DND-41 (cell line): ENCODE measurements around the gene ARF1.
A peak's percentile ranks its signal among the peaks of the same experiment; 100 is the strongest.

ENCODE experiments used
- ATAC-seq: fragments of 200-7000 bp; cut with Tn5 transposase; 3 replicates; pipeline ENCODE4 v1.9.1; 2021; ENCODE audit warnings: low read depth; ENCODE audit not compliant: insufficient read depth
- DNase-seq: peaks from one replicate; pipeline ENCODE4 v3.0.0-alpha.2; 2020
- H2AFZ ChIP-seq: 2 replicates; pipeline ENCODE4 v1.6.0; 2012; ENCODE audit warnings: low read depth, low read length
- H3K27ac ChIP-seq: 2 replicates; pipeline ENCODE4 v1.5.1; 2012; ENCODE audit warnings: low read length, inconsistent platforms
- H3K27me3 ChIP-seq: fragments of 200-600 bp; sonication (generic); 2 replicates; pipeline ENCODE4 v1.6.0; 2012; ENCODE audit warnings: low read length, mild to moderate bottlenecking, inconsistent platforms; ENCODE audit not compliant: insufficient read depth, poor library complexity
- H3K36me3 ChIP-seq: 2 replicates; pipeline ENCODE4 v1.5.1; 2012; ENCODE audit warnings: low read length, inconsistent platforms; ENCODE audit not compliant: insufficient read depth
- H3K4me1 ChIP-seq: 2 replicates; pipeline ENCODE4 v1.5.1; 2012; ENCODE audit warnings: mild to moderate bottlenecking, low read length; ENCODE audit not compliant: insufficient read depth
- H3K4me2 ChIP-seq: 2 replicates; pipeline ENCODE4 v1.6.0; 2012; ENCODE audit warnings: mild to moderate bottlenecking, moderate library complexity, low read length, inconsistent platforms; ENCODE audit not compliant: insufficient read depth
- H3K4me3 ChIP-seq, 2 experiments: fragments of 200-600 bp in 1 of 2; shearing (Covaris generic) in 1 of 2; 2 replicates each; pipeline ENCODE4 v1.5.1; 2012 to 2016; ENCODE audit warnings: inconsistent platforms in 2 of 2, low read length in 2 of 2, mild to moderate bottlenecking in 2 of 2, low read depth in 1 of 2, moderate library complexity in 1 of 2
- H3K79me2 ChIP-seq: 2 replicates; pipeline ENCODE4 v1.6.0; 2012; ENCODE audit warnings: low read length, inconsistent platforms; ENCODE audit not compliant: insufficient read depth
- H3K9ac ChIP-seq: 2 replicates; pipeline ENCODE4 v1.6.0; 2012; ENCODE audit warnings: low read depth, mild to moderate bottlenecking, inconsistent platforms, low read length, moderate library complexity
- H3K9me3 ChIP-seq: 2 replicates; pipeline ENCODE4 v1.5.1; 2012; ENCODE audit warnings: low read length, moderate library complexity, mild to moderate bottlenecking, inconsistent platforms; ENCODE audit not compliant: insufficient read depth, severe bottlenecking
- H4K20me1 ChIP-seq: 2 replicates; pipeline ENCODE4 v1.6.0; 2012; ENCODE audit warnings: low read length; ENCODE audit not compliant: insufficient read depth
- EZH2 ChIP-seq: IDR thresholded peaks from 3 replicates; pipeline ENCODE4 v1.6.1; 2012; ENCODE audit warnings: borderline replicate concordance, low read depth, mild to moderate bottlenecking, moderate library complexity, low read length, inconsistent platforms; ENCODE audit not compliant: severe bottlenecking
- TF ChIP-seq, protein P1 (sequence below): IDR thresholded peaks from 2 replicates; pipeline ENCODE4 v1.5.1; 2012; ENCODE audit warnings: borderline replicate concordance, low read length, moderate library complexity, mild to moderate bottlenecking; ENCODE audit not compliant: poor library complexity, severe bottlenecking; ENCODE audit errors: extremely low read depth

Gene ARF1

DNA sequence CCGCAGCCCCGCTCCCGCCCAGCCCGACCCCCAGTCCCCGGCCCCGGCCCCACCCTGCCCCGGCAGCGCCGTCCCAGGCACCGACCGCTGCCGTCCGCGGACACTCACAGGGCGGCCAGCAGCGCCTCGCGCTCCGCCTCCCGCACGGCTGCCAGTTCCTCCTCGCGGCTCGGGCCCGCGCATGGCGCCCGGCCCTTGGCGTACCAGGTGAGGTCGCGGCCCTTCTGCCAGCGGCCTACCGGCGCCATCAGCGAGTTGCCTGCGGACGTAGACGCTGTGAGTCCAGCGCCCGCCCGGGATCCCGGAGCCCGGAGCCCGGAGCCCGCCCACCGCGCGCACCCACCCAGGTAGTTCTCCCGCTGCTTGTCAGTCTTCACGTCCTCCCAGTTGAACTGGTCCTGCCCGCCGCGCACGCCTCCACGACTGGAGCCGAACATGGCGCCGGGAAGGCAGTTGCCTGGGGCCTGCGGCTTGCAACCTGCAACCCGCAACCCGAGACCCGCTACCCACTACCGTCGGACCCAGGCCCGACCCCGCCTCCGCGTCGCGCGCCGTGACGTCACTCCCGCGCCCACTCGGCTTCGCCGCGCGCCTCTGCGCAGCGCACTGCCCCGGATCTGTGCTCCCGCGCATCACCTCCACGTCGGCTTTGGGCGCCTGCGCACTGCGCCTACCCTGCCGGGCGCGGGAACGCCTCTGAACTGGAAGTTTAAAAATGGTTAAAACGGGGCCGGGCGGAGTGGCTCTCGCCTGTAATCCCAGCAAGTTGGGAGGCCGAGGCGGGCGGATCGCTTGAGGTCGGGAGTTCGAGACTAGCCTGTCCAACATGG lies 20.5 kb downstream of the ARF1 start, which contains the start of gene C1orf35:
Gene C1orf35, minus strand, starts transcription at position 535 of the 830 bp plus-strand sequence. Its CDS starts 98 bp downstream, at position 437.
- Histone ChIP-seq H3K79me2 (peaks cover 63% of the 10 kb centered on the region), H3K9me3 (no peaks in the 10 kb centered on the region), H3K36me3 (peaks cover 58% of the 10 kb centered on the region), H3K27me3 (no peaks in the 10 kb centered on the region), H3K27ac (peak within 1 kb of the TSS; percentile 80), H4K20me1 (peaks cover 44% of the 10 kb centered on the region), H3K4me2 (peak within 1 kb of the TSS; percentile 73), H3K4me3 (peak within 1 kb of the TSS; percentile 62 to 95; a peak in 3 of 4 replicates), H2AFZ (peak within 1 kb of the TSS; percentile 96), H3K9ac (peak within 1 kb of the TSS; percentile 78), H3K4me1 (peaks cover 47% of the 10 kb centered on the region)
- ATAC-seq (peak; percentile 86), DNase-seq (peak; percentile 95)
- no peak for TF ChIP-seq EZH2

DNA sequence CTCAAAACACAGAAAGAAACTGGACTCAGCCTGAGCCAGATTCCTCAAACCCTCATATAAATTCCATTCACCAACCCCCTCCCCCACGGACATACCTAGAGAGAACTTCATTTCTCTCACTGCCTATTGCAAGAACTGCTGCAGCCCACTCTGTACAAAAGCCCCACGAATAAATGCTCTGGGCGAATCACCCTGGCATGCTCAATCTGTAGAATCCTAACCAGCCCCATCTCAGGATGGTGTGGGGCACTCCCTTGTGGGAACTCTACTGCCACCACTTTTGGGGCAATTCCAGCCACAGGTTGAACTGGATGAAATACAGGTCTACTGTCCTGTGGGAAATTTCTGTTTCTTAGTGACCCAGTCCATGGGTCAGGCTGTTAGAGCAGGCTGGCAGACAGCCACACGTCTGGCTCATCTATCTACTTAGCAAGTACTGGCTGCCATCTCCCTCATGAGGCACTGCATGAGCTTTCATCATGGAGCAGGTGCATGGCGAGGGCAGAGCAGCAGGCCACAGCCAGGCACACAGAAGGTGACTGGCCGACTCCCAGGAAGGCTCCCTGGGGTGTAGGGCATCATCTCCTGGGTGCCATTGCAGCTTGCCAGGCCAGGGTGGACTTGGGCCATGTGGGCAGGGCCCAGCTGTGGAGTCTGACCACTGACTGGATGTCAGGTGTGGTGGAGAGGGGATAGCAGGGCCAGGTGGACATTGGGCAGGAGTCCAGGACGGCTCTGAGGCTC lies 22.2 kb downstream of the ARF1 start:
- peaks cover 60% of the 10 kb centered on the region for H3K79me2 ChIP-seq
- peak overlapping the region; percentile 78; the same call in 1 of the 2 replicates for H3K9ac ChIP-seq
- peak overlapping the region; percentile 80; the same call in 1 of the 2 replicates for H3K27ac ChIP-seq
- no peaks in the 10 kb centered on the region for H3K27me3 ChIP-seq
- no peak for ATAC-seq
- peaks cover 27% of the 10 kb centered on the region for H4K20me1 ChIP-seq
- H3K36me3 ChIP-seq = peaks cover 42% of the 10 kb centered on the region
- DNase-seq = no peak
- peak overlapping the region in 1 of 2 experiments; percentile 95; a peak in 2 of 4 replicates for H3K4me3 ChIP-seq
- no peaks in the 10 kb centered on the region for H3K9me3 ChIP-seq
- peaks cover 57% of the 10 kb centered on the region for H3K4me1 ChIP-seq
- TF ChIP-seq, protein P1, sequence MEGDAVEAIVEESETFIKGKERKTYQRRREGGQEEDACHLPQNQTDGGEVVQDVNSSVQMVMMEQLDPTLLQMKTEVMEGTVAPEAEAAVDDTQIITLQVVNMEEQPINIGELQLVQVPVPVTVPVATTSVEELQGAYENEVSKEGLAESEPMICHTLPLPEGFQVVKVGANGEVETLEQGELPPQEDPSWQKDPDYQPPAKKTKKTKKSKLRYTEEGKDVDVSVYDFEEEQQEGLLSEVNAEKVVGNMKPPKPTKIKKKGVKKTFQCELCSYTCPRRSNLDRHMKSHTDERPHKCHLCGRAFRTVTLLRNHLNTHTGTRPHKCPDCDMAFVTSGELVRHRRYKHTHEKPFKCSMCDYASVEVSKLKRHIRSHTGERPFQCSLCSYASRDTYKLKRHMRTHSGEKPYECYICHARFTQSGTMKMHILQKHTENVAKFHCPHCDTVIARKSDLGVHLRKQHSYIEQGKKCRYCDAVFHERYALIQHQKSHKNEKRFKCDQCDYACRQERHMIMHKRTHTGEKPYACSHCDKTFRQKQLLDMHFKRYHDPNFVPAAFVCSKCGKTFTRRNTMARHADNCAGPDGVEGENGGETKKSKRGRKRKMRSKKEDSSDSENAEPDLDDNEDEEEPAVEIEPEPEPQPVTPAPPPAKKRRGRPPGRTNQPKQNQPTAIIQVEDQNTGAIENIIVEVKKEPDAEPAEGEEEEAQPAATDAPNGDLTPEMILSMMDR = no peak
- no peak for TF ChIP-seq EZH2
- H3K4me2 ChIP-seq = peak overlapping the region; percentile 73
- H2AFZ ChIP-seq = no peak overlapping the region

DNA sequence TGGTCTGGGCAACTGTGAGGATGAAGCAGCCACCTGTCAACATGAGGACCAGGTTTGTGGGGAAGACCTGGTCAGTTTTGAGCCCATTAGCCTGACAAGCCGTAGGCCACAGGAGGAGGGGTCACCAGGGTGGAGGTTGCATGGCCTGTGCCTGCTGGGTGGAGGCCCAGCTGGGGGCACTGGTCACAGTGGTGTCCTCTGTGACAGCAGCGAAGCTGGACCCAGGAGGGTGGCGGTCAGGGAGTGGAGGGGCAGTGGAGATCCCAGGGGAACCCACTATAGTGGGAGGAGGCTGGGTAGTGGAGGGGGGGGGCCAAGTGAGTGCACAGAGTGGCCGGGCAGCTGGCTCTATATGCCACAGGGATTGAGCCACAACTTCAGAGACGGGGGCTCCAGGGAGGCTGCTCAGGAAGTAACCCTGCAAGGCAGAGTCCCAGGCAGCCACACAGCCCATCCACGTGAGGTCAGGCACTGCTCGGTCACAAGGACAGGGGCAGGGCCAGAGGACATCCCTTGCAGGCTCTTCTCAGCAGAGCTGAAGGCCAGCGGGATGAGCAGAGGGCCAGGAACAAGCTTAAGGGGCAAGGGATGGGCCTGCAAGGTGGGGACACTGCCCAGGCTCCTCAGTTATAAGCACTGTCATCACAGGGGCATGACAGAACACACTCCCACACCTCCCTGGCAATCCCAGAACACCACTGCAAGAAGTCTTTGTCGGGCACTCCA lies 22.9 kb downstream of the ARF1 start:
- Histone ChIP-seq H3K9ac (0 out of 2 replicates have a peak overlapping the region, but pooled peaks have one; percentile 78), H4K20me1 (peaks cover 21% of the 10 kb centered on the region), H3K27ac (no peak overlapping the region), H2AFZ (no peak overlapping the region), H3K27me3 (no peaks in the 10 kb centered on the region), H3K79me2 (peaks cover 61% of the 10 kb centered on the region), H3K4me1 (peaks cover 64% of the 10 kb centered on the region), H3K4me3 (no peak overlapping the region), H3K9me3 (no peaks in the 10 kb centered on the region), H3K4me2 (no peak overlapping the region), H3K36me3 (peaks cover 37% of the 10 kb centered on the region)
- ATAC-seq = no peak
- no peak for DNase-seq
- TF ChIP-seq, protein P1 = no peak
- TF ChIP-seq EZH2 = no peak
